GM12878 (cell line): Measurements from ENCODE around the gene KBTBD13. TPM values are rescaled to one million over a fixed set of nuclear protein-coding genes. Genes with fewer than 3 reads are reported as not detected.

Experiments
- ATAC-seq: fragments of 200-7000 bp; cut with Tn5 transposase; 3 replicates; pipeline ENCODE4 v1.9.1; 2020; ENCODE audit warnings: mild to moderate bottlenecking, moderate library complexity
- BruUV-seq: library from RNA; stranded (reverse); fragments of 400-500 nt; replicated peaks from 2 replicates; lab custom pipeline; 2021; lab: Mats Ljungman, UMichigan
- CTCF ChIA-PET: fragments of 300-600 bp; sonication (Branson Sonifier 250); formaldehyde crosslinking; extraction: SDS; loops from one replicate; lab custom pipeline; 2021; ENCODE audit warnings: inconsistent platforms; lab: Yijun Ruan, JAX
- POLR2A ChIA-PET: fragments of 350-600 bp; formaldehyde crosslinking; extraction: SDS; loops from one replicate; lab custom pipeline; 2021; ENCODE audit warnings: inconsistent platforms; lab: Charles Lee
- RAD21 ChIA-PET: fragments of 300-600 bp; sonication (Branson Sonifier 250); formaldehyde crosslinking; loops from one replicate; lab custom pipeline; 2023; ENCODE audit warnings: antibody characterized with exemption; ENCODE audit not compliant: unreplicated experiment; lab: Charles Lee
- SMC1A ChIA-PET: fragments of 300-600 bp; sonication (Branson Sonifier 250); formaldehyde crosslinking; loops from one replicate; lab custom pipeline; 2023; ENCODE audit not compliant: unreplicated experiment, uncharacterized antibody; lab: Charles Lee
- DNase-seq: peaks from one replicate; pipeline ENCODE4 v3.0.0-alpha.2; 2011; ENCODE audit warnings: low read depth, low spot score
- FAIRE-seq: peaks from 3 replicates; lab custom pipeline; 2011; peaks lifted over from hg19 to GRCh38; lab: Jason Lieb, UNC
- H2AFZ ChIP-seq: 2 replicates; pipeline ENCODE4 v1.6.0; 2011; ENCODE audit warnings: low read depth, low read length, control low read depth; ENCODE audit not compliant: control insufficient read depth
- H3K27ac ChIP-seq: 2 replicates; pipeline ENCODE4 v1.5.1; 2011; ENCODE audit warnings: control low read depth; ENCODE audit not compliant: control insufficient read depth, insufficient read depth
- H3K27me3 ChIP-seq, 2 experiments: replicated peaks in 1 of 2; 2 replicates each; pipeline versions ENCODE4 v1.6.0 to v1.6.1; 2011; ENCODE audit warnings: low read length in 1 of 2; ENCODE audit not compliant: control insufficient read depth in 2 of 2, insufficient read depth in 2 of 2
- H3K36me3 ChIP-seq, 2 experiments: 2 replicates each; pipeline ENCODE4 v1.5.1; 2011; ENCODE audit warnings: low read length in 1 of 2; ENCODE audit not compliant: control insufficient read depth in 2 of 2, insufficient read depth in 2 of 2
- H3K4me1 ChIP-seq: 2 replicates; pipeline ENCODE4 v1.6.1; 2011; ENCODE audit warnings: mild to moderate bottlenecking, low read length, moderate library complexity, mixed read lengths; ENCODE audit not compliant: control insufficient read depth, insufficient read depth
- H3K4me2 ChIP-seq: 2 replicates; pipeline ENCODE4 v1.6.0; 2011; ENCODE audit warnings: control low read depth; ENCODE audit not compliant: control insufficient read depth, insufficient read depth
- H3K4me3 ChIP-seq: fragments of 200-600 bp; sonication (generic); 2 replicates; pipeline ENCODE4 v1.5.1; 2016
- H3K79me2 ChIP-seq: 2 replicates; pipeline ENCODE4 v1.6.0; 2011; ENCODE audit warnings: low read length; ENCODE audit not compliant: control insufficient read depth, insufficient read depth
- H3K9ac ChIP-seq: 2 replicates; pipeline ENCODE4 v1.8.0; 2011; ENCODE audit warnings: low read length, control low read depth, mixed read lengths; ENCODE audit not compliant: control insufficient read depth, insufficient read depth
- H3K9me3 ChIP-seq: replicated peaks from 3 replicates; pipeline ENCODE4 v1.5.1; 2011; ENCODE audit warnings: mild to moderate bottlenecking, low read length; ENCODE audit not compliant: control insufficient read depth, insufficient read depth
- H4K20me1 ChIP-seq: 2 replicates; pipeline ENCODE4 v1.6.0; 2011; ENCODE audit not compliant: control insufficient read depth, insufficient read depth
- BCLAF1 ChIP-seq: fragments of 450-650 bp; IDR thresholded peaks from 2 replicates; pipeline ENCODE4 v1.6.1; 2017; ENCODE audit warnings: antibody characterized with exemption, mild to moderate bottlenecking, moderate library complexity
- CTCF ChIP-seq, 3 experiments: IDR thresholded peaks in 2 of 3; conservative IDR thresholded peaks in 1 of 3; 2 replicates each; pipeline ENCODE4 v1.5.1; 2011; ENCODE audit warnings: low read depth in 3 of 3, low read length in 3 of 3, mild to moderate bottlenecking in 3 of 3, control low read depth in 2 of 3, moderate library complexity in 2 of 3, inconsistent platforms in 1 of 3, mixed read lengths in 1 of 3; ENCODE audit not compliant: control insufficient read depth in 2 of 3, insufficient read depth in 1 of 3; ENCODE audit errors: extremely low read depth in 1 of 3
- NKRF ChIP-seq: fragments of 450-650 bp; conservative IDR thresholded peaks from 2 replicates; pipeline ENCODE4 v1.6.1; 2017; ENCODE audit warnings: mild to moderate bottlenecking, moderate library complexity
- RAD21 ChIP-seq: IDR thresholded peaks from 2 replicates; pipeline ENCODE4 v1.6.1; 2011; ENCODE audit warnings: mild to moderate bottlenecking, low read depth, low read length, moderate library complexity; ENCODE audit not compliant: insufficient read depth
- USF1 ChIP-seq: IDR thresholded peaks from 2 replicates; pipeline ENCODE4 v1.6.1; 2011; ENCODE audit warnings: borderline replicate concordance, low read depth, mild to moderate bottlenecking, moderate library complexity, mixed read lengths, low read length; ENCODE audit not compliant: insufficient read depth; ENCODE audit errors: extremely low read length
- WGBS: methylation state at CpG from one replicate; pipeline ENCODE4 v1.1.6; 2016; ENCODE audit warnings: low lambda C conversion rate; ENCODE audit not compliant: insufficient replicate concordance, insufficient coverage; ENCODE audit errors: missing lambda C conversion rate; 5-methylcytosine and 5-hydroxymethylcytosine counted together
- in situ Hi-C: fragments of 300-500 bp; cut with MboI; formaldehyde crosslinking; loops from 9 replicates; pipeline ENCODE4 v1.14.3; 2018; ENCODE audit warnings: mixed read lengths
- intact Hi-C: fragments of 100-400 bp; cut with micrococcal nuclease; formaldehyde crosslinking; loops from one replicate; pipeline ENCODE4 v1.14.2; 2022; ENCODE audit not compliant: unreplicated experiment
- polyA plus RNA-seq, 11 experiments: library from polyadenylated mRNA; depleted of rRNA in 4 of 11; unstranded in 6 of 11; stranded (reverse) in 5 of 11; fragments of >200 nt; fragmentation: Nextera tagmentation in 4 of 11; fragmentation: Illumina TruSeq in 1 of 11; extraction: Ambion mirVana in 4 of 11; extraction: Trizol in 1 of 11; gene quantifications; 1 replicate in 1 of 11; 2 replicates in 10 of 11; pipeline versions ENCODE4 v1.2.1 to v1.2.3, GENCODE V29; 2011 to 2016; ENCODE audit warnings: inconsistent platforms in 2 of 11, missing spikeins in 2 of 11, low read depth in 1 of 11
- total RNA-seq, 4 experiments: library from RNA; depleted of rRNA in 3 of 4; stranded (reverse); fragments of >200 nt in 3 of 4; fragmentation: Illumina TruSeq in 1 of 4; extraction: Trizol in 1 of 4; gene quantifications; 2 replicates each; pipeline versions ENCODE4 v1.2.1 to v1.2.3, GENCODE V29; 2013 to 2021

KBTBD13 gene
- total and polyA plus RNA-seq, 10 of the 15 experiments (the other 5 are each of a cell fraction or from before 2014, with no cell fraction given), result 0.06 TPM; not detected in 9

GRCh38 chr15:65102912-65103311 lies 26.4 kb downstream of the KBTBD13 start:
- Histone ChIP-seq H2AFZ (no peak overlapping the region), H3K4me1 (no peaks in the 10 kb centered on the region), H3K36me3 (peaks cover 3 to 11% of the 10 kb centered on the region in 2 experiments; a peak in 3 of 4 replicates), H3K27me3 (no peaks in the 10 kb centered on the region), H3K79me2 (no peaks in the 10 kb centered on the region), H3K4me3 (no peak overlapping the region), H3K9me3 (no peaks in the 10 kb centered on the region), H3K9ac (no peak overlapping the region)
- no TSS peak for BruUV-seq
- ChIA-PET POLR2A (no interaction called here), SMC1A (interaction anchor here (0.7 to 1.3 kb wide), 5 partner anchors 40 to 372 kb away, joined by 3 to 4 read pairs (median 3); no protein-coding TSS in a partner anchor), RAD21 (interaction anchor here (1.2 kb wide), 1 partner anchor 69 kb away, joined by 4 read pairs; no protein-coding TSS in a partner anchor)
- in situ Hi-C loops, result no loop called here
- no peak for DNase-seq
- 92% methylated on average over 3 of the region's 3 CpGs for WGBS
- TF ChIP-seq NKRF, result no peak
- TF ChIP-seq, all 136 proteins: peak for 0
- no peak overlapping the region for H3K4me2 ChIP-seq
- H3K27ac ChIP-seq, result no peak overlapping the region
- FAIRE-seq, result no peak
- ATAC-seq, result no peak
- CTCF ChIA-PET, result interaction anchor here (0.7 to 1.8 kb wide), 6 partner anchors 13 to 105 kb away, joined by 3 to 9 read pairs (median 4); no protein-coding TSS in a partner anchor
- H4K20me1 ChIP-seq, result no peaks in the 10 kb centered on the region
- intact Hi-C loops, result no loop called here

- ChIA-PET SMC1A (interaction anchor here (1.4 kb wide), 1 partner anchor 71 kb away, joined by 3 read pairs; no protein-coding TSS in a partner anchor), POLR2A (interaction anchor here (0.7 kb wide), 1 partner anchor 156 kb away, joined by 4 read pairs; no protein-coding TSS in a partner anchor), RAD21 (no interaction called here), CTCF (interaction anchor here (0.9 kb wide), 1 partner anchor 53 kb away, joined by 3 read pairs; no protein-coding TSS in a partner anchor)
- no peak overlapping the region for H2AFZ ChIP-seq
- H3K4me1 ChIP-seq, result no peaks in the 10 kb centered on the region
- no peaks in the 10 kb centered on the region for H3K9me3 ChIP-seq
- no peak overlapping the region for H3K4me3 ChIP-seq
- H3K27ac ChIP-seq, result no peak overlapping the region
- FAIRE-seq (no peak), DNase-seq (no peak), ATAC-seq (no peak)
- H3K36me3 ChIP-seq, result peaks cover 3 to 11% of the 10 kb centered on the region in 2 experiments; a peak in 3 of 4 replicates
- in situ Hi-C loops, result no loop called here
- no peaks in the 10 kb centered on the region for H3K79me2 ChIP-seq
- no peaks in the 10 kb centered on the region for H4K20me1 ChIP-seq
- 95% methylated on average over 5 of the region's 5 CpGs for WGBS
- no TSS peak for BruUV-seq
- no peak overlapping the region for H3K9ac ChIP-seq
- intact Hi-C loops, result no loop called here
- H3K4me2 ChIP-seq, result no peak overlapping the region
- no peaks in the 10 kb centered on the region for H3K27me3 ChIP-seq
- TF ChIP-seq RAD21 (no peak), CTCF (IDR thresholded peaks at IDR 0.05 in 2 of 3, conservative IDR thresholded peaks at IDR 0.05 in 1 of 3; ENCODE audit: control insufficient read depth in 2 of 3, extremely low read depth in 1 of 3, insufficient read depth in 1 of 3, low read depth in 3 of 3, low read length in 3 of 3) (no peak), USF1 (no peak), BCLAF1 (no peak)
These were observed 28.5 kb downstream of the KBTBD13 start for GRCh38 chr15:65105038-65105437.
